PC-3 (cell line): ENCODE results near the gene ODAD2. TPM values are rescaled to one million over a fixed set of nuclear protein-coding genes. Genes with fewer than 3 reads are reported as not detected.
A peak's percentile ranks its signal among the peaks of the same experiment; 100 is the strongest.

ENCODE experiments used
- ATAC-seq: fragments of 200-7000 bp; cut with Tn5 transposase; 2 replicates; pipeline ENCODE4 v1.9.1; 2020; ENCODE audit warnings: mild to moderate bottlenecking, moderate library complexity
- BruUV-seq: library from RNA; stranded (reverse); fragments of 400-500 nt; replicated peaks from 2 replicates; lab custom pipeline; 2021; lab: Mats Ljungman, UMichigan
- CTCF ChIA-PET: fragments of 300-600 bp; sonication (Branson Sonifier 250); formaldehyde crosslinking; loops from one replicate; lab custom pipeline; 2022; ENCODE audit warnings: antibody characterized with exemption; lab: Charles Lee
- POLR2A ChIA-PET: fragments of 300-600 bp; sonication (Branson Sonifier 250); formaldehyde crosslinking; loops from one replicate; lab custom pipeline; 2022; ENCODE audit warnings: antibody characterized with exemption; ENCODE audit not compliant: unreplicated experiment; lab: Charles Lee
- DNase-seq: peaks from one replicate; pipeline ENCODE4 v3.0.0-alpha.2; 2015
- H2AFZ ChIP-seq: fragments of 300-600 bp; sonication (generic); 2 replicates; pipeline ENCODE4 v1.6.0; 2016; ENCODE audit warnings: antibody characterized with exemption, low read length
- H3F3A ChIP-seq: fragments of 300-600 bp; sonication (generic); one replicate; pipeline ENCODE4 v1.6.0; 2017; ENCODE audit warnings: antibody characterized with exemption, low read length, control low read depth, mild to moderate bottlenecking; ENCODE audit not compliant: unreplicated experiment
- H3K27ac ChIP-seq: fragments of 300-600 bp; sonication (generic); 2 replicates; pipeline ENCODE4 v1.5.1; 2016; ENCODE audit warnings: mild to moderate bottlenecking, low read length
- H3K27me3 ChIP-seq: fragments of 300-600 bp; sonication (generic); 2 replicates; pipeline ENCODE4 v1.6.1; 2016; ENCODE audit warnings: low read length, mixed read lengths
- H3K36me3 ChIP-seq: fragments of 300-600 bp; sonication (generic); 2 replicates; pipeline ENCODE4 v1.6.1; 2016; ENCODE audit warnings: low read depth, mixed run types, low read length, mixed read lengths
- H3K4me1 ChIP-seq: fragments of 300-600 bp; sonication (generic); 2 replicates; pipeline ENCODE4 v1.5.1; 2016; ENCODE audit warnings: low read length; ENCODE audit not compliant: insufficient read depth
- H3K4me2 ChIP-seq: fragments of 300-600 bp; sonication (generic); 2 replicates; pipeline ENCODE4 v1.6.0; 2016; ENCODE audit warnings: low read length
- H3K4me3 ChIP-seq: fragments of 300-600 bp; sonication (generic); 2 replicates; pipeline ENCODE4 v1.5.1; 2016; ENCODE audit warnings: mild to moderate bottlenecking, low read length, mixed read lengths
- H3K79me2 ChIP-seq: fragments of 300-600 bp; sonication (generic); 2 replicates; pipeline ENCODE4 v1.6.1; 2017; ENCODE audit warnings: low read length, mixed read lengths
- H3K9ac ChIP-seq: fragments of 300-600 bp; sonication (generic); 2 replicates; pipeline ENCODE4 v1.6.0; 2016; ENCODE audit warnings: mild to moderate bottlenecking, low read length
- H3K9me2 ChIP-seq: fragments of 300-600 bp; sonication (generic); replicated peaks from 2 replicates; pipeline ENCODE4 v1.6.1; 2016; ENCODE audit warnings: mixed run types, low read length, mixed read lengths
- H3K9me3 ChIP-seq: fragments of 300-600 bp; sonication (generic); 2 replicates; pipeline ENCODE4 v1.6.1; 2016; ENCODE audit warnings: low read length, mixed read lengths
- H4K20me1 ChIP-seq: fragments of 300-600 bp; sonication (generic); 2 replicates; pipeline ENCODE4 v1.6.1; 2016; ENCODE audit warnings: low read length, mixed read lengths
- CTCF ChIP-seq: fragments of 300-600 bp; sonication (generic); conservative IDR thresholded peaks from 2 replicates; pipeline ENCODE4 v1.5.1; 2017; ENCODE audit warnings: antibody characterized with exemption, low read depth, mild to moderate bottlenecking, low read length
- EZH2 ChIP-seq: fragments of 300-600 bp; sonication (generic); IDR thresholded peaks from one replicate; pipeline ENCODE4 v1.6.1; 2017; ENCODE audit warnings: antibody characterized with exemption, mild to moderate bottlenecking, low read length; ENCODE audit not compliant: unreplicated experiment
- EZH2phosphoT487 ChIP-seq: fragments of 300-600 bp; sonication (generic); IDR thresholded peaks from 2 replicates; pipeline ENCODE4 v1.6.1; 2018; ENCODE audit warnings: mild to moderate bottlenecking, antibody characterized with exemption, low read length, borderline replicate concordance
- intact Hi-C: fragments of 100-400 bp; cut with micrococcal nuclease; formaldehyde crosslinking; loops from 2 replicates; pipeline ENCODE4 v1.9.0; 2023
- total RNA-seq: library from RNA; depleted of rRNA; stranded (reverse); fragments of >200 nt; gene quantifications from 2 replicates; pipeline ENCODE4 v1.2.3, GENCODE V29; 2014

ODAD2 gene
- total RNA-seq, 1 experiment from 2014 or later = 2.1 TPM

GRCh38 chr10:27899058-27899457, 99.8 kb downstream of the ODAD2 start:
- ChIA-PET CTCF (no interaction called here), POLR2A (no interaction called here)
- no TSS peak for BruUV-seq
- H3K27ac ChIP-seq = no peak overlapping the region
- H3K79me2 ChIP-seq = no peaks in the 10 kb centered on the region
- no peaks in the 10 kb centered on the region for H3F3A ChIP-seq
- H3K36me3 ChIP-seq = no peaks in the 10 kb centered on the region
- no peak for TF ChIP-seq EZH2phosphoT487
- no peak for TF ChIP-seq CTCF
- no peak for TF ChIP-seq EZH2
- H3K4me1 ChIP-seq = peaks cover 14% of the 10 kb centered on the region
- H2AFZ ChIP-seq = 0 out of 2 replicates have a peak overlapping the region, but pooled peaks have one; percentile 22
- H3K4me3 ChIP-seq = no peak overlapping the region
- no peak for ATAC-seq
- H3K4me2 ChIP-seq = peak overlapping the region; percentile 25
- H3K9ac ChIP-seq = no peak overlapping the region
- no peaks in the 10 kb centered on the region for H4K20me1 ChIP-seq
- H3K9me3 ChIP-seq = no peaks in the 10 kb centered on the region
- intact Hi-C loops = no loop called here
- H3K27me3 ChIP-seq = no peaks in the 10 kb centered on the region
- no peak for DNase-seq
- H3K9me2 ChIP-seq = no peaks in the 10 kb centered on the region

GRCh38 chr10:27893358-27893954, 105.4 kb downstream of the ODAD2 start:
- no peaks in the 10 kb centered on the region for H3K79me2 ChIP-seq
- H3K27ac ChIP-seq = 0 out of 2 replicates have a peak overlapping the region, but pooled peaks have one; percentile 5
- ChIA-PET CTCF (no interaction called here), POLR2A (interaction anchor here (0.6 kb wide), 1 partner anchor 348 kb away, joined by 3 read pairs; no protein-coding TSS in a partner anchor)
- 0 out of 2 replicates have a peak overlapping the region, but pooled peaks have one; percentile 26 for H2AFZ ChIP-seq
- no peaks in the 10 kb centered on the region for H3K9me3 ChIP-seq
- peaks cover 7% of the 10 kb centered on the region for H3K4me1 ChIP-seq
- peak; percentile 64 for DNase-seq
- no peak overlapping the region for H3K4me2 ChIP-seq
- no peak overlapping the region for H3K9ac ChIP-seq
- H3K4me3 ChIP-seq = no peak overlapping the region
- intact Hi-C loops = no loop called here
- no peaks in the 10 kb centered on the region for H3K36me3 ChIP-seq
- H4K20me1 ChIP-seq = no peaks in the 10 kb centered on the region
- peak; percentile 76 for ATAC-seq
- no peaks in the 10 kb centered on the region for H3F3A ChIP-seq
- TF ChIP-seq EZH2 = no peak
- TF ChIP-seq CTCF = no peak
- no peak for TF ChIP-seq EZH2phosphoT487
- H3K27me3 ChIP-seq = no peaks in the 10 kb centered on the region
- no peaks in the 10 kb centered on the region for H3K9me2 ChIP-seq
- BruUV-seq = no TSS peak

- H3K9ac ChIP-seq = no peak overlapping the region
- ChIA-PET POLR2A (no interaction called here), CTCF (no interaction called here)
- DNase-seq = peak; percentile 30
- no peaks in the 10 kb centered on the region for H3K9me3 ChIP-seq
- no peak overlapping the region for H2AFZ ChIP-seq
- H3K4me3 ChIP-seq = no peak overlapping the region
- H3K27me3 ChIP-seq = no peaks in the 10 kb centered on the region
- peaks cover 7% of the 10 kb centered on the region for H3K4me1 ChIP-seq
- H3F3A ChIP-seq = no peaks in the 10 kb centered on the region
- intact Hi-C loops = no loop called here
- no peaks in the 10 kb centered on the region for H3K9me2 ChIP-seq
- no peaks in the 10 kb centered on the region for H3K79me2 ChIP-seq
- no peak overlapping the region for H3K27ac ChIP-seq
- H4K20me1 ChIP-seq = no peaks in the 10 kb centered on the region
- BruUV-seq = no TSS peak
- ATAC-seq = no peak
- TF ChIP-seq EZH2phosphoT487 (no peak), CTCF (no peak), EZH2 (no peak)
- H3K4me2 ChIP-seq = no peak overlapping the region
- H3K36me3 ChIP-seq = no peaks in the 10 kb centered on the region
These were observed 107.9 kb downstream of the ODAD2 start for GRCh38 chr10:27890971-27891370.
